ENCODE measurements around the gene PPM1M. TPM values are rescaled to one million over a fixed set of nuclear protein-coding genes. Genes with fewer than 3 reads are reported as not detected.

The PPM1M gene
- total RNA-seq, 1 experiment from 2014 or later: 6.7 TPM

- H3K36me3 Mint-ChIP-seq (ENCODE audit: insufficient read depth, unreplicated experiment): peaks cover 94% of the 10 kb centered on the region
- Histone ChIP-seq H3K36me3 (ENCODE audit: control insufficient read depth, insufficient read depth, low read length) (peaks cover 3% of the 10 kb centered on the region), H3K9me3 (no peaks in the 10 kb centered on the region), H3K4me1 (peaks cover 13% of the 10 kb centered on the region; the same call in 1 of the 2 replicates), H3K27me3 (replicated peaks; ENCODE audit: control insufficient read depth, insufficient read depth, low read length) (no peaks in the 10 kb centered on the region), H3K4me3 (ENCODE audit: low read depth, low read length) (no peak overlapping the region)
- TF ChIP-seq CTCF (IDR thresholded peaks at IDR 0.05; ENCODE audit: insufficient read depth in 1 of 2, low read depth in 1 of 2, low read length in 1 of 2, severe bottlenecking in 1 of 2, unreplicated experiment in 1 of 2): no peak
- H3K27ac Mint-ChIP-seq (ENCODE audit: unreplicated experiment): peak overlapping the region; percentile 39
- ChIA-PET POLR2A (no interaction called here), CTCF (no interaction called here)
- H3K4me1 Mint-ChIP-seq (ENCODE audit: low read depth, unreplicated experiment): peaks cover 25% of the 10 kb centered on the region
- no TSS peak for BruUV-seq (replicated peaks)
- peak; percentile 57 to 68 for DNase-seq
- intact Hi-C loops (cut with micrococcal nuclease; ENCODE audit: unreplicated experiment): loop anchor here (1.0 kb wide), 1 partner anchor 24 kb away; no protein-coding TSS in a partner anchor
- no peak overlapping the region for H3K4me3 Mint-ChIP-seq (ENCODE audit: unreplicated experiment)
- no peaks in the 10 kb centered on the region for H3K27me3 Mint-ChIP-seq (ENCODE audit: insufficient read depth, unreplicated experiment)
- peaks cover 9% of the 10 kb centered on the region for H3K9me3 Mint-ChIP-seq (ENCODE audit: unreplicated experiment)
These were observed 19.8 kb downstream of the PPM1M start for GRCh38 chr3:52265387-52265786.

GRCh38 chr3:52268036-52268435 lies 22.5 kb downstream of the PPM1M start:
- H3K27me3 ChIP-seq (replicated peaks; ENCODE audit: control insufficient read depth, insufficient read depth, low read length): no peaks in the 10 kb centered on the region
- no TSS peak for BruUV-seq (replicated peaks)
- H3K9me3 Mint-ChIP-seq (ENCODE audit: unreplicated experiment): peaks cover 9% of the 10 kb centered on the region
- H3K4me1 ChIP-seq: peaks cover 19% of the 10 kb centered on the region; the same call in 1 of the 2 replicates
- no peaks in the 10 kb centered on the region for H3K27me3 Mint-ChIP-seq (ENCODE audit: insufficient read depth, unreplicated experiment)
- H3K4me1 Mint-ChIP-seq (ENCODE audit: low read depth, unreplicated experiment): peaks cover 23% of the 10 kb centered on the region
- no peaks in the 10 kb centered on the region for H3K9me3 ChIP-seq
- peak overlapping the region; percentile 42 for H3K27ac Mint-ChIP-seq (ENCODE audit: unreplicated experiment)
- H3K4me3 Mint-ChIP-seq (ENCODE audit: unreplicated experiment): no peak overlapping the region
- no peak for DNase-seq
- no peak for TF ChIP-seq CTCF (IDR thresholded peaks at IDR 0.05; ENCODE audit: insufficient read depth in 1 of 2, low read depth in 1 of 2, low read length in 1 of 2, severe bottlenecking in 1 of 2, unreplicated experiment in 1 of 2)
- peaks cover 3% of the 10 kb centered on the region for H3K36me3 ChIP-seq (ENCODE audit: control insufficient read depth, insufficient read depth, low read length)
- peaks cover 93% of the 10 kb centered on the region for H3K36me3 Mint-ChIP-seq (ENCODE audit: insufficient read depth, unreplicated experiment)
- intact Hi-C loops (cut with micrococcal nuclease; ENCODE audit: unreplicated experiment): no loop called here
- CTCF ChIA-PET: no interaction called here
- POLR2A ChIA-PET: no interaction called here
- H3K4me3 ChIP-seq (ENCODE audit: low read depth, low read length): no peak overlapping the region

GRCh38 chr3:52269776-52270175 lies 24.2 kb downstream of the PPM1M start:
- DNase-seq: no peak
- CTCF ChIA-PET: no interaction called here
- no peak for TF ChIP-seq CTCF (IDR thresholded peaks at IDR 0.05; ENCODE audit: insufficient read depth in 1 of 2, low read depth in 1 of 2, low read length in 1 of 2, severe bottlenecking in 1 of 2, unreplicated experiment in 1 of 2)
- peaks cover 1% of the 10 kb centered on the region; the same call in 1 of the 2 replicates for H3K36me3 ChIP-seq (ENCODE audit: control insufficient read depth, insufficient read depth, low read length)
- peaks cover 15% of the 10 kb centered on the region; the same call in 1 of the 2 replicates for H3K4me1 ChIP-seq
- Mint-ChIP-seq H3K9me3 (ENCODE audit: unreplicated experiment) (no peaks in the 10 kb centered on the region), H3K27me3 (ENCODE audit: insufficient read depth, unreplicated experiment) (no peaks in the 10 kb centered on the region), H3K36me3 (ENCODE audit: insufficient read depth, unreplicated experiment) (peaks cover 93% of the 10 kb centered on the region), H3K4me1 (ENCODE audit: low read depth, unreplicated experiment) (peaks cover 6% of the 10 kb centered on the region), H3K27ac (ENCODE audit: unreplicated experiment) (no peak overlapping the region), H3K4me3 (ENCODE audit: unreplicated experiment) (no peak overlapping the region)
- POLR2A ChIA-PET: no interaction called here
- no peak overlapping the region for H3K4me3 ChIP-seq (ENCODE audit: low read depth, low read length)
- BruUV-seq (replicated peaks): no TSS peak
- H3K27me3 ChIP-seq (replicated peaks; ENCODE audit: control insufficient read depth, insufficient read depth, low read length): no peaks in the 10 kb centered on the region
- no peaks in the 10 kb centered on the region for H3K9me3 ChIP-seq
- intact Hi-C loops (cut with micrococcal nuclease; ENCODE audit: unreplicated experiment): no loop called here
